ENCODE results near the gene HIVEP3.

HIVEP3 gene

GRCh38 chr1:41890825-41891198 lies 27.9 kb downstream of the HIVEP3 start:
- peak; percentile 9 for FAIRE-seq
- TF ChIP-seq PAX5 (IDR thresholded peaks at IDR 0.05; ENCODE audit: insufficient read depth, low read length, severe bottlenecking) (no peak), POLR2A (IDR thresholded peaks at IDR 0.05; ENCODE audit: low read depth, low read length) (no peak), TAF1 (IDR thresholded peaks at IDR 0.05; ENCODE audit: low read depth, low read length) (no peak), POLR2AphosphoS5 (IDR thresholded peaks at IDR 0.05; ENCODE audit: low read depth, low read length) (no peak), SPI1 (IDR thresholded peaks at IDR 0.05; ENCODE audit: low read depth, low read length) (no peak), POU2F2 (IDR thresholded peaks at IDR 0.05; ENCODE audit: low read depth, low read length) (no peak)
- DNase-seq (ENCODE audit: insufficient read length, low spot score): no peak

GRCh38 chr1:41889506-41890414 lies 29.0 kb downstream of the HIVEP3 start:
- TF ChIP-seq POU2F2 (IDR thresholded peaks at IDR 0.05; ENCODE audit: low read depth, low read length): no peak
- TF ChIP-seq SPI1 (IDR thresholded peaks at IDR 0.05; ENCODE audit: low read depth, low read length): no peak
- TF ChIP-seq TAF1 (IDR thresholded peaks at IDR 0.05; ENCODE audit: low read depth, low read length): no peak
- no peak for TF ChIP-seq POLR2A (IDR thresholded peaks at IDR 0.05; ENCODE audit: low read depth, low read length)
- TF ChIP-seq PAX5 (IDR thresholded peaks at IDR 0.05; ENCODE audit: insufficient read depth, low read length, severe bottlenecking): no peak
- TF ChIP-seq POLR2AphosphoS5 (IDR thresholded peaks at IDR 0.05; ENCODE audit: low read depth, low read length): no peak

GRCh38 chr1:41888756-41889155 lies 30.0 kb downstream of the HIVEP3 start:
- DNase-seq (ENCODE audit: insufficient read length, low spot score): no peak
- peak; percentile 95 for FAIRE-seq

More at GRCh38 chr1:41889506-41890414, 29.0 kb downstream of the HIVEP3 start:
- DNase-seq (ENCODE audit: insufficient read length, low spot score) (no peak), FAIRE-seq (peak; percentile 23)

GRCh38 chr1:41887365-41887764 lies 31.4 kb downstream of the HIVEP3 start:
- FAIRE-seq (no peak), DNase-seq (ENCODE audit: insufficient read length, low spot score) (no peak)
- TF ChIP-seq POLR2A (IDR thresholded peaks at IDR 0.05; ENCODE audit: low read depth, low read length): no peak
- no peak for TF ChIP-seq TAF1 (IDR thresholded peaks at IDR 0.05; ENCODE audit: low read depth, low read length)
- TF ChIP-seq POU2F2 (IDR thresholded peaks at IDR 0.05; ENCODE audit: low read depth, low read length): no peak
- TF ChIP-seq POLR2AphosphoS5 (IDR thresholded peaks at IDR 0.05; ENCODE audit: low read depth, low read length): no peak

More at GRCh38 chr1:41888756-41889155, 30.0 kb downstream of the HIVEP3 start:
- TF ChIP-seq SPI1 (IDR thresholded peaks at IDR 0.05; ENCODE audit: low read depth, low read length): no peak
- no peak for TF ChIP-seq POLR2A (IDR thresholded peaks at IDR 0.05; ENCODE audit: low read depth, low read length)
- TF ChIP-seq TAF1 (IDR thresholded peaks at IDR 0.05; ENCODE audit: low read depth, low read length): no peak
- TF ChIP-seq POLR2AphosphoS5 (IDR thresholded peaks at IDR 0.05; ENCODE audit: low read depth, low read length): no peak
- no peak for TF ChIP-seq PAX5 (IDR thresholded peaks at IDR 0.05; ENCODE audit: insufficient read depth, low read length, severe bottlenecking)
- TF ChIP-seq POU2F2 (IDR thresholded peaks at IDR 0.05; ENCODE audit: low read depth, low read length): no peak

DNA sequence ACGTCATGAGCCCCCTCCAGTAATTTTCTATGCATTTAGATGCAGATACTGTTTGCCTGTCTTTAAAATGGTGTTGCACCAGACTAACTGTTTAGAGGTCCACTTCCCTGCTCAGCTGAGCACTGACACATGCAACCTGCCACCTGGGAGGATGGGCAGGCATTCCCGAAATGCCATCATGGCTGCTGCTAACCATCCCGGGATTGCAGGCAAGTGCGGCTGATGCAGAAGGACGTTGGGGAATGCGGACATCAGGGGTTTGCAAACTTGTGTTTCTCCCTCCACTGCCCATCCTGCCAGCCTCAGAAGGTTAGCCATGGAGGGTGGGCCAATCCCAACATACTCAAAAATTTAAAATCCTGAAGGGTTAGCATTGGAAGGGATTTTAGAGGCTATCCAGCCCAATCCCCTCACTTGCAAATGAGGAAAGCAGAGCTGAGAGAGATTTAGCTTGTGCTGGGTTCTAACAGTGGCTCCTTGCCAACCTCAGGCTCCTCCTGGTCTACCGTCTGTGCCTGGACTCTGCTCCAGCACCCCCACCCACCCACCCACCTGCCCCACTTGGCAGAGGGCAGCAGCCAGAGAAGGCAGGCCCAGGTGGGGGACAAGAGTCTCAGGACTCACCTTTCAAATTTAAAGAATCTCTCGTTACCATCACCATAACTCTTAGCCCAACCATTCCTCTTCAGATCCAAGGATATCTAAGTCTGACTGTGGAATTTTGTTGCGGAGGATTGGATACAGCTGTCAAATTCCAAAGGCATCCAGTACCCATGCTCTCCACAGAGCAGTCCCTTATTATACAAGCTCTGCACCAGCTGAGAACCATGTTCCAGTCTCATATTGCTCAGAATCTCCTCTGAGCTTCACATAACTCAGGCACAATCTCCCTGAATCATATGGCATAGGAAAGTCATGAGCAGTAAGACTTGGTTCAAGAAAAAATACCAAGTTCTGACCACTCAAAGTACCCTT lies 34.2 kb downstream of the HIVEP3 start:
- DNase-seq (ENCODE audit: insufficient read length, low spot score): no peak
- FAIRE-seq: no peak
- TF ChIP-seq TAF1 (IDR thresholded peaks at IDR 0.05; ENCODE audit: low read depth, low read length): no peak
- TF ChIP-seq POU2F2 (IDR thresholded peaks at IDR 0.05; ENCODE audit: low read depth, low read length): no peak
- no peak for TF ChIP-seq PAX5 (IDR thresholded peaks at IDR 0.05; ENCODE audit: insufficient read depth, low read length, severe bottlenecking)
- TF ChIP-seq POLR2AphosphoS5 (IDR thresholded peaks at IDR 0.05; ENCODE audit: low read depth, low read length): no peak
- TF ChIP-seq POLR2A (IDR thresholded peaks at IDR 0.05; ENCODE audit: low read depth, low read length): no peak
- TF ChIP-seq SPI1 (IDR thresholded peaks at IDR 0.05; ENCODE audit: low read depth, low read length): no peak

DNA sequence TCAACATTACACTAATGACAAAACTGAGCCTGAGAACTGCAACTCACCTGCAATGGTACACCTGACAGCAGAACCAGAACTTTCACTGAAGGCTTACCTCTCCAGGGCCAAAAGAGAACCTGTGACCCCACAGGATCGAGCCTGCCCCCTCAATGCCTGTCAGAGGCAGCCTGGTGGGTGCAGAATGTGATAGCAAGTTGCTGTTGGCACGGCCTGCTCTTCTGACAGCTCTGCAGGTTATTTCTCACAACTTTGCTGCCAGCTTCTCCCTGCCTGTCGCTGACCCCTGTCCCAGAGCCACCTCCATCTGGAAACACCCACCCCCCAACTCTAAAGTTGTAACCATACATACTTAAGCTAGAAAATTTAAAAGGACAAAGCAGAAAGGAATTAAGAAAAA lies 35.2 kb downstream of the HIVEP3 start:
- FAIRE-seq (peak; percentile 16), DNase-seq (ENCODE audit: insufficient read length, low spot score) (no peak)
- no peak for TF ChIP-seq POLR2AphosphoS5 (IDR thresholded peaks at IDR 0.05; ENCODE audit: low read depth, low read length)
- no peak for TF ChIP-seq POLR2A (IDR thresholded peaks at IDR 0.05; ENCODE audit: low read depth, low read length)
- no peak for TF ChIP-seq POU2F2 (IDR thresholded peaks at IDR 0.05; ENCODE audit: low read depth, low read length)
- no peak for TF ChIP-seq SPI1 (IDR thresholded peaks at IDR 0.05; ENCODE audit: low read depth, low read length)
- TF ChIP-seq TAF1 (IDR thresholded peaks at IDR 0.05; ENCODE audit: low read depth, low read length): no peak
- TF ChIP-seq PAX5 (IDR thresholded peaks at IDR 0.05; ENCODE audit: insufficient read depth, low read length, severe bottlenecking): no peak

GRCh38 chr1:41882486-41882885 lies 36.2 kb downstream of the HIVEP3 start:
- DNase-seq (ENCODE audit: insufficient read length, low spot score): no peak
- no peak for FAIRE-seq
- TF ChIP-seq POU2F2 (IDR thresholded peaks at IDR 0.05; ENCODE audit: low read depth, low read length) (no peak), POLR2AphosphoS5 (IDR thresholded peaks at IDR 0.05; ENCODE audit: low read depth, low read length) (no peak), PAX5 (IDR thresholded peaks at IDR 0.05; ENCODE audit: insufficient read depth, low read length, severe bottlenecking) (no peak), TAF1 (IDR thresholded peaks at IDR 0.05; ENCODE audit: low read depth, low read length) (no peak)

- no peak for DNase-seq (ENCODE audit: insufficient read length, low spot score)
- TF ChIP-seq POU2F2 (IDR thresholded peaks at IDR 0.05; ENCODE audit: low read depth, low read length) (no peak), PAX5 (IDR thresholded peaks at IDR 0.05; ENCODE audit: insufficient read depth, low read length, severe bottlenecking) (no peak), SPI1 (IDR thresholded peaks at IDR 0.05; ENCODE audit: low read depth, low read length) (peak; percentile 49)
- peak; percentile 86 for FAIRE-seq
Measured at GRCh38 chr1:41882068-41882477, 36.6 kb downstream of the HIVEP3 start.

Data from GM12891 (cell line).